NCI-H2196 treated with DMSO at 0.1 percent for 48 hours (cell line): ENCODE measurements around the gene ARHGEF3.

Experiments
- DNase-seq: peaks from one replicate; lab custom pipeline; 2025; ENCODE audit not compliant: unreplicated experiment; lab: John Stamatoyannopoulos, UW

ARHGEF3 gene

GRCh38 chr3:56801662-56802377 is at the start of gene ARHGEF3:
Gene ARHGEF3, minus strand, starts transcription at chr3:56801949. Its CDS starts 151 bp downstream, at chr3:56801798.
- peak; percentile 32 for DNase-seq

- no peak for DNase-seq
Observed at GRCh38 chr3:56849698-56850097, 47.9 kb upstream of the ARHGEF3 start.

GRCh38 chr3:56845505-56845904 is 43.8 kb upstream of the ARHGEF3 start:
- no peak for DNase-seq

GRCh38 chr3:56844536-56844935 is 42.8 kb upstream of the ARHGEF3 start:
- DNase-seq, result no peak

- DNase-seq, result no peak
Observed at GRCh38 chr3:56839784-56840715, 38.3 kb upstream of the ARHGEF3 start.

GRCh38 chr3:56838448-56838847 is 36.7 kb upstream of the ARHGEF3 start:
- no peak for DNase-seq

GRCh38 chr3:56837196-56837955 is 35.6 kb upstream of the ARHGEF3 start:
- no peak for DNase-seq

- no peak for DNase-seq
Observed at GRCh38 chr3:56836276-56837163, 34.8 kb upstream of the ARHGEF3 start.

- no peak for DNase-seq
Observed at GRCh38 chr3:56835650-56836227, 34.0 kb upstream of the ARHGEF3 start.

GRCh38 chr3:56833536-56833935 is 31.8 kb upstream of the ARHGEF3 start:
- no peak for DNase-seq

GRCh38 chr3:56833022-56833421 is 31.3 kb upstream of the ARHGEF3 start:
- no peak for DNase-seq

GRCh38 chr3:56831572-56831971 is 29.8 kb upstream of the ARHGEF3 start:
- DNase-seq, result no peak

- DNase-seq, result no peak
Observed at GRCh38 chr3:56830884-56831283, 29.1 kb upstream of the ARHGEF3 start.

GRCh38 chr3:56829533-56829932 is 27.8 kb upstream of the ARHGEF3 start:
- no peak for DNase-seq

GRCh38 chr3:56826831-56827722 is 25.3 kb upstream of the ARHGEF3 start:
- DNase-seq, result no peak

- no peak for DNase-seq
Observed at GRCh38 chr3:56825567-56826438, 24.1 kb upstream of the ARHGEF3 start.

- no peak for DNase-seq
Observed at GRCh38 chr3:56823984-56824703, 22.4 kb upstream of the ARHGEF3 start.
